GM19438 (cell line): ENCODE results near the gene MYO1E.
"Not testable (repeated sequence)": the region's sequence is repeated elsewhere in the genome, so short reads cannot be mapped to it uniquely, and the experiment has no call there.

Experiments used
- ATAC-seq: cut with Tn5 transposase; IDR thresholded peaks from one replicate; pipeline ENCODE4 v1.9.1; 2021; ENCODE audit warnings: low read depth; ENCODE audit not compliant: unreplicated experiment

MYO1E gene

DNA sequence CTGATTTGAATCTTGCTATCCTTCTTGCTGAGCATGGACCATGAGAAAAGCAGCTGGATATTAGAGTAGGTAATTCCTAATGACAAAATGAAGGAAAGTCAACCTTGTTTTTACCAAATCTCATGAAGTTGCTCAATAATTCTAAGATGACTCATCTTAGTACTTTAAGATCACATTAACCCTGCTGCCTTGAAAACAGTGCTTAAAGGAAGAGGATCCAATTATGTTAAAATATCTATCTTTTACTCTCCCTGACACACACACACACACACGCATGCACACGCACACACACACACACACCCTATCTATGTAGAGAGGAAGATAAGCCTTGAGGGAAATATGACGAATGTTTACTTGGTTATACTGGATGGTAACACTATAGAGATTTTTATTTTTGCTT lies 16.0 kb upstream of the MYO1E start:
- ATAC-seq = no peak

DNA sequence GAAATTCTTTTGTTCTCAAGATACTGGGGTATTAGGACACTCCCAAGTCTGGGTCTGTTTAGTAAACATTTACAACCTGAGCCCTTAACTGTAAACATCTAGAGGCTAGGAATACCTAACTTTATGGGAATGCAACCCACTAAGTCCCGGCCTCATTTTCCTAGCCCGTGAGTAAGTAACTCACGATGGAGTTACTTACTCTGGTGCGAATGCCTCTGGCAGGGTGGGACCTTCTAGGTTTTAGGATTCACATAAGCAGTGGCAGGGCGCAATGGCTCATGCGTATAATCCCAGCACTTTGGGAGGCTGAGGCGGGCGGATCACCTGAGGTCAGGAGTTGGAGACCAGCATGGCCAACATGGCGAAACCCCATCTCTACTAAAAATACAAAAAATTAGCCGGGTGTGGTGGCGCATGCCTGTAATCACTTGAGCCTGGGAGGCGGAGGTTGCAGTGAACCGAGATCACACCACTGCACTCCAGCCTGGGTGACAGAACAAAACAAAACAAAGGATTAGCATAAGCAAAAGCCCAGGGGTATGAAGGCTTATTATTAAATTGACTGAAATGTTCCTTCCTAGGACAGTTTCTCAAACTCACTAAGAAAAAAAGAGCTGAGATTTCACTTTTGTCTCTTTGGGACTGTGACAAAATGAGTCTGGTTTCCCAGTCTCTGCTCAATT lies 14.7 kb upstream of the MYO1E start:
- ATAC-seq = not testable (repeated sequence)

DNA sequence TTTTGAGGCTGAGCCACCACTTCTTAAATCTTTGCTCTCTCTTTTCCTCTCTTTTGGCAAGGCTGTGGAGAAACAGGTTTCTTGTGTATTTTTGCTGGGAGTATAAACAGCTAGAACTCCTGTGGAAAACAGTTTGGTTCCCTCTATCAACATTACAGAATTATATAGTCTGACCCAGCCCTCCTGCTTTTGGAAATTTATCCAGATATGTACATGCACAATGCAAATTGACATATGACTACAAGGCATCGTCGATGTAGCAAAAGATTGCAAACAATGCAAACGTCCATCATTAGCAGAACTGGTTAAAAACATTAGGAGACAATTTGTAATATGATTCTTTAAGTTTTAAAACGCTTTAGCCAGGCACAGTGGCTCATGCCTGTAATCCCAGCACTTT lies 12.5 kb upstream of the MYO1E start:
- no peak for ATAC-seq

DNA sequence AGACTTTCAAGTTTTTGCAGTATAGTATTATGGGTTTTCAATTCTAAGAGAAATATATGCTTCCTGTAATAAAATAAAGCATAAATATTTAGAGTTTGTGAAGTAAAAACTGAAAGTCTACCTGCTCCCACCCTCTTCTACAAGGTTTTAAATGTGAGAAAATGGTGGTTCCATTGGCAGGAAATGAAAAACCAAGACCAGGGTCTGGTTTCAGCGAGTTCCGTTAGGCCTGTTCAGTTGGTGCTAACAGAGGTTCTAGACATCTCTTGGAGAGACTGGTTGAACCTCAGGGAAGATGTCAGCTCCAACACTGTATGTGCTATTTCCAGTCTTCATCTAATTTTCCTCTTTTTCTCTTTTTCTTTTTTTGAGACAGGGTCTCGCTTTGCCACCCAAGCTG lies 11.8 kb upstream of the MYO1E start:
- no peak for ATAC-seq

GRCh38 chr15:59380902-59381610 lies 8.4 kb upstream of the MYO1E start:
- ATAC-seq = no peak

GRCh38 chr15:59379531-59379930 lies 6.9 kb upstream of the MYO1E start:
- no peak for ATAC-seq

GRCh38 chr15:59378855-59379254 lies 6.2 kb upstream of the MYO1E start:
- no peak for ATAC-seq

GRCh38 chr15:59377924-59378323 lies 5.3 kb upstream of the MYO1E start:
- ATAC-seq = no peak

DNA sequence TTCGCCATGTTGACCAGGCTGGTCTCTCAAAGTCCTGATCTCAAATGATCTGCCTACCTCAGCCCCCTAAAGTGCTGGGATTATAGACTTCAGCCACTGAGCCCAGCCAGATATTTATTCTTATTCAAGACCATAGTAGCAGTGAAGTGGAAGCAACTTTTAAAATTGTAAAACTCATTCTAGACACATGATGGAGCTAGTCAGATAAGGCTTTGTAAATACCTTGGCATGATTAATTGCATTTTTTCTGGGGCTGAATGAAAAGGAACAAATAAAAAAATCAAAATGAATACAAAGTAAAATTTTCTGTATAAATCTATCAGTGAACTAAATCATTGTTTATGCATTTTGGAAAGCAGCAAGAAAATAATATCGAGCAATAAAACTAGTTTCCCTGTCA lies 4.1 kb upstream of the MYO1E start:
- no peak for ATAC-seq

GRCh38 chr15:59373215-59373614 lies 544 bp upstream of the MYO1E start:
- ATAC-seq = no peak

- no peak for ATAC-seq
These were observed 966 bp downstream of the MYO1E start for GRCh38 chr15:59371458-59372351.

GRCh38 chr15:59369597-59369996 lies 3.1 kb downstream of the MYO1E start:
- ATAC-seq = no peak

GRCh38 chr15:59367022-59367451 lies 5.6 kb downstream of the MYO1E start:
- no peak for ATAC-seq

- ATAC-seq = no peak
These were observed 6.2 kb downstream of the MYO1E start for GRCh38 chr15:59366333-59367021.

DNA sequence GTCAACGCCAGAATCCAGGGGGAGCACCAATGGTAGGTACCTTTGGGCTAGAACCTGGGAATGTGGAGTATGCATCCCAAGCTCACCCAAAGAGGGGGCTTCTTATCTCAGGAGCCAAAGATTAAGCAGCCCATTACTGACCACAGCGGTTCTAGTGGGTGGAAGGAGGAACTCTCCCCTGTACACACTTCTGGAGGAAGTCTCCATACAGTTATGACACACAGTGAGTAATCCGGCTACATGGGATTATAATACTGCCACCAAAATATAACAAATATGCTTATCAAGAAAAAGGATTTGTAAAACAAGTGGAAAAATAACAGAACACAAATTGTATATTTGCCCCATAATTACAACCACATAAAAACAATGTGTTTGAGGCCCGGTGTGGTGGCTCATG lies 8.4 kb downstream of the MYO1E start:
- no peak for ATAC-seq

GRCh38 chr15:59362331-59362730 lies 10.3 kb downstream of the MYO1E start:
- ATAC-seq = no peak

- no peak for ATAC-seq
These were observed 11.8 kb downstream of the MYO1E start for GRCh38 chr15:59360896-59361295.

GRCh38 chr15:59360305-59360704 lies 12.4 kb downstream of the MYO1E start:
- no peak for ATAC-seq

- no peak for ATAC-seq
These were observed 16.9 kb downstream of the MYO1E start for GRCh38 chr15:59355730-59356129.

- no peak for ATAC-seq
These were observed 18.1 kb downstream of the MYO1E start for GRCh38 chr15:59354417-59355031.
